Measurements from ENCODE around the gene GPATCH2. TPM values are rescaled to one million over a fixed set of nuclear protein-coding genes. Genes with fewer than 3 reads are reported as not detected.
"Not testable (repeated sequence)": the region's sequence is repeated elsewhere in the genome, so short reads cannot be mapped to it uniquely, and the experiment has no call there.

Gene GPATCH2
- total RNA-seq, 1 experiment from 2014 or later = 34.5 TPM

GRCh38 chr1:217590598-217590997, 40.3 kb downstream of the GPATCH2 start:
- no peaks in the 10 kb centered on the region for H3K27me3 Mint-ChIP-seq (ENCODE audit: insufficient read depth, unreplicated experiment)

DNA sequence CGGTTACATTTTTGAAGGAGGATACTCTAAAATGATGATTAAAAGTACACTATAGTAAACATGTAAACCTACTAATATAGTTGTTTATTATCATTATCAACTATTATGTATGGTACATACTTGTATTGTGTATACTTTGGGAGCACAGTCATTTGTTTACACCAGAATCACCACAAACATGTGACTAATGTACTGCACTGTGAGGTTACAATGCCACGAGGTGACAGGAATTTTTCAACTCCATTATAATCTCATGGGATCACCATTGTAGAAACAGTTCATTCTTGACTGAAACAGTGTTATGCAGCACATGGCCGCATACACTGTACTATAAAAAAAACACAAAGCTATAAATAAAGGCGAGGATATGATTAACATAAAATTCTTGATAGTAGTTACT, 44.3 kb downstream of the GPATCH2 start:
- TF ChIP-seq, protein P1, sequence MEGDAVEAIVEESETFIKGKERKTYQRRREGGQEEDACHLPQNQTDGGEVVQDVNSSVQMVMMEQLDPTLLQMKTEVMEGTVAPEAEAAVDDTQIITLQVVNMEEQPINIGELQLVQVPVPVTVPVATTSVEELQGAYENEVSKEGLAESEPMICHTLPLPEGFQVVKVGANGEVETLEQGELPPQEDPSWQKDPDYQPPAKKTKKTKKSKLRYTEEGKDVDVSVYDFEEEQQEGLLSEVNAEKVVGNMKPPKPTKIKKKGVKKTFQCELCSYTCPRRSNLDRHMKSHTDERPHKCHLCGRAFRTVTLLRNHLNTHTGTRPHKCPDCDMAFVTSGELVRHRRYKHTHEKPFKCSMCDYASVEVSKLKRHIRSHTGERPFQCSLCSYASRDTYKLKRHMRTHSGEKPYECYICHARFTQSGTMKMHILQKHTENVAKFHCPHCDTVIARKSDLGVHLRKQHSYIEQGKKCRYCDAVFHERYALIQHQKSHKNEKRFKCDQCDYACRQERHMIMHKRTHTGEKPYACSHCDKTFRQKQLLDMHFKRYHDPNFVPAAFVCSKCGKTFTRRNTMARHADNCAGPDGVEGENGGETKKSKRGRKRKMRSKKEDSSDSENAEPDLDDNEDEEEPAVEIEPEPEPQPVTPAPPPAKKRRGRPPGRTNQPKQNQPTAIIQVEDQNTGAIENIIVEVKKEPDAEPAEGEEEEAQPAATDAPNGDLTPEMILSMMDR (IDR thresholded peaks at IDR 0.05; ENCODE audit: unreplicated experiment) = no peak
- POLR2A ChIA-PET = interaction anchor here (0.6 to 1.1 kb wide), 3 partner anchors 25 to 162 kb away, joined by 3 to 6 read pairs (median 3); partner anchors contain the start of genes GPATCH2 and SPATA17
- Mint-ChIP-seq H3K4me3 (ENCODE audit: unreplicated experiment) (no peak overlapping the region), H3K36me3 (ENCODE audit: insufficient read depth, unreplicated experiment) (peaks cover 18% of the 10 kb centered on the region), H3K9me3 (ENCODE audit: unreplicated experiment) (no peaks in the 10 kb centered on the region), H3K27ac (ENCODE audit: low read depth, unreplicated experiment) (peak overlapping the region; percentile 70), H3K27me3 (ENCODE audit: insufficient read depth, unreplicated experiment) (no peaks in the 10 kb centered on the region), H3K4me1 (ENCODE audit: insufficient read depth, unreplicated experiment) (peaks cover 6% of the 10 kb centered on the region)
- BruUV-seq (replicated peaks) = no TSS peak
- CTCF ChIA-PET = interaction anchor here (1.0 kb wide), 2 partner anchors 74 to 837 kb away, joined by 3 to 4 read pairs; no protein-coding TSS in a partner anchor
- no peak for DNase-seq (ENCODE audit: unreplicated experiment)
- intact Hi-C loops (cut with micrococcal nuclease) = no loop called here

More at GRCh38 chr1:217590598-217590997, 40.3 kb downstream of the GPATCH2 start:
- CTCF ChIA-PET = interaction anchor here (0.9 to 1.0 kb wide), 2 partner anchors 18 to 19 kb away, joined by 4 to 5 read pairs; no protein-coding TSS in a partner anchor
- Mint-ChIP-seq H3K4me3 (ENCODE audit: unreplicated experiment) (no peak overlapping the region), H3K4me1 (ENCODE audit: insufficient read depth, unreplicated experiment) (peaks cover 6% of the 10 kb centered on the region), H3K36me3 (ENCODE audit: insufficient read depth, unreplicated experiment) (peaks cover 13% of the 10 kb centered on the region), H3K27ac (ENCODE audit: low read depth, unreplicated experiment) (no peak overlapping the region), H3K9me3 (ENCODE audit: unreplicated experiment) (no peaks in the 10 kb centered on the region)
- DNase-seq (ENCODE audit: unreplicated experiment) = no peak
- TF ChIP-seq, protein P1 (IDR thresholded peaks at IDR 0.05; ENCODE audit: unreplicated experiment) = no peak
- POLR2A ChIA-PET = interaction anchor here (1.0 kb wide), 1 partner anchor 27 kb away, joined by 3 read pairs; no protein-coding TSS in a partner anchor
- BruUV-seq (replicated peaks) = no TSS peak
- intact Hi-C loops (cut with micrococcal nuclease) = no loop called here

DNA sequence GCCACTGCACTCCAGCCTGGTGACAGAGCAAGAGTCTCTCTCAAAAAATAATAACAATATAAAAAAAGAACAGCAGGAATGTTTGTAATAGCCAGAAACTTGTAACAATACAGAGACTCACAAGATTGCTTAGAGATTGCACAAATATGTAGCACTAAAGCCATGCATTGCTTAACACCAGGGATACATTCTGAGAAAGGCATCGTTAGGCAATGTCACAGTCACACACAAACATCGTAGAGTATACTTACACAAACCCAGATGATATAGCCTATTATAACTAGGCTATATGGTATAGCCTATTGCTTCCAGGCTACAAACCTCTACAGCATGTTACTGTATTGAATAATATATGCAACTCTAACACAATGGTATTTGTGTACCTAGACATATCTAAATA, 45.3 kb downstream of the GPATCH2 start:
- Mint-ChIP-seq H3K27me3 (ENCODE audit: insufficient read depth, unreplicated experiment) (no peaks in the 10 kb centered on the region), H3K4me1 (ENCODE audit: insufficient read depth, unreplicated experiment) (peaks cover 6% of the 10 kb centered on the region), H3K9me3 (ENCODE audit: unreplicated experiment) (no peaks in the 10 kb centered on the region), H3K4me3 (ENCODE audit: unreplicated experiment) (no peak overlapping the region), H3K36me3 (ENCODE audit: insufficient read depth, unreplicated experiment) (peaks cover 19% of the 10 kb centered on the region), H3K27ac (ENCODE audit: low read depth, unreplicated experiment) (peak overlapping the region; percentile 70)
- DNase-seq (ENCODE audit: unreplicated experiment) = peak; percentile 73
- BruUV-seq (replicated peaks) = no TSS peak
- intact Hi-C loops (cut with micrococcal nuclease) = no loop called here
- TF ChIP-seq, protein P1 (IDR thresholded peaks at IDR 0.05; ENCODE audit: unreplicated experiment) = no peak
- ChIA-PET POLR2A (interaction anchor here (0.5 to 1.0 kb wide), 5 partner anchors 9 to 556 kb away, joined by 3 to 4 read pairs (median 3); no protein-coding TSS in a partner anchor), CTCF (interaction anchor here (0.7 to 1.0 kb wide), 2 partner anchors 59 to 836 kb away, joined by 3 read pairs; no protein-coding TSS in a partner anchor)

GRCh38 chr1:217584286-217584811, 46.5 kb downstream of the GPATCH2 start:
- DNase-seq (ENCODE audit: unreplicated experiment); H3K27ac Mint-ChIP-seq (ENCODE audit: low read depth, unreplicated experiment); H3K27me3 Mint-ChIP-seq (ENCODE audit: insufficient read depth, unreplicated experiment); H3K4me1 Mint-ChIP-seq (ENCODE audit: insufficient read depth, unreplicated experiment); intact Hi-C loops (cut with micrococcal nuclease); H3K4me3 Mint-ChIP-seq (ENCODE audit: unreplicated experiment); BruUV-seq (replicated peaks); H3K9me3 Mint-ChIP-seq (ENCODE audit: unreplicated experiment): not testable (repeated sequence)
- POLR2A ChIA-PET = interaction anchor here (1.0 to 1.3 kb wide), 2 partner anchors 10 to 157 kb away, joined by 3 to 5 read pairs; no protein-coding TSS in a partner anchor
- peaks cover 18% of the 10 kb centered on the region for H3K36me3 Mint-ChIP-seq (ENCODE audit: insufficient read depth, unreplicated experiment)
- CTCF ChIA-PET = interaction anchor here (0.6 to 1.2 kb wide), 4 partner anchors 12 to 832 kb away, joined by 3 to 4 read pairs (median 3); no protein-coding TSS in a partner anchor
